ENCODE results near the gene SPRY4.

The SPRY4 gene

DNA sequence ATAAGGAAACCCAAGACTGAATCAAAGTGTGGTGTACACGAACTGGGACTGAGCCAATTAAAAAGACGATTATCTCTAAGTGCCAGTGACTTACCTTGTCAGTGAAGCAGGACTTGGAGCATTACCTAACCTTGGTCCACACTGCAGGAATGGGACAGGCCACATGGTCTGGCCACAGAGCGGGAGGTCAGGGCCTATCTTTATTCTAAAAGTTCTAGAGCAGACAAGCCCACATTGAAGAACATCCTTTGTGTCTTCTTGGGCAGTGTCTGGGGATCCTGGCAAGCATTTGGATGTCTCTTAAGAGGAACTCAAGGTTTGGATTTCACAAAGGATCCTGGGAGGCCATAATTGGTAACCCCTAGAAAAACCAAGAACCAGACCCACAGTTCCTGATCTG is 16.5 kb downstream of the SPRY4 start:
- TF ChIP-seq, protein P1, sequence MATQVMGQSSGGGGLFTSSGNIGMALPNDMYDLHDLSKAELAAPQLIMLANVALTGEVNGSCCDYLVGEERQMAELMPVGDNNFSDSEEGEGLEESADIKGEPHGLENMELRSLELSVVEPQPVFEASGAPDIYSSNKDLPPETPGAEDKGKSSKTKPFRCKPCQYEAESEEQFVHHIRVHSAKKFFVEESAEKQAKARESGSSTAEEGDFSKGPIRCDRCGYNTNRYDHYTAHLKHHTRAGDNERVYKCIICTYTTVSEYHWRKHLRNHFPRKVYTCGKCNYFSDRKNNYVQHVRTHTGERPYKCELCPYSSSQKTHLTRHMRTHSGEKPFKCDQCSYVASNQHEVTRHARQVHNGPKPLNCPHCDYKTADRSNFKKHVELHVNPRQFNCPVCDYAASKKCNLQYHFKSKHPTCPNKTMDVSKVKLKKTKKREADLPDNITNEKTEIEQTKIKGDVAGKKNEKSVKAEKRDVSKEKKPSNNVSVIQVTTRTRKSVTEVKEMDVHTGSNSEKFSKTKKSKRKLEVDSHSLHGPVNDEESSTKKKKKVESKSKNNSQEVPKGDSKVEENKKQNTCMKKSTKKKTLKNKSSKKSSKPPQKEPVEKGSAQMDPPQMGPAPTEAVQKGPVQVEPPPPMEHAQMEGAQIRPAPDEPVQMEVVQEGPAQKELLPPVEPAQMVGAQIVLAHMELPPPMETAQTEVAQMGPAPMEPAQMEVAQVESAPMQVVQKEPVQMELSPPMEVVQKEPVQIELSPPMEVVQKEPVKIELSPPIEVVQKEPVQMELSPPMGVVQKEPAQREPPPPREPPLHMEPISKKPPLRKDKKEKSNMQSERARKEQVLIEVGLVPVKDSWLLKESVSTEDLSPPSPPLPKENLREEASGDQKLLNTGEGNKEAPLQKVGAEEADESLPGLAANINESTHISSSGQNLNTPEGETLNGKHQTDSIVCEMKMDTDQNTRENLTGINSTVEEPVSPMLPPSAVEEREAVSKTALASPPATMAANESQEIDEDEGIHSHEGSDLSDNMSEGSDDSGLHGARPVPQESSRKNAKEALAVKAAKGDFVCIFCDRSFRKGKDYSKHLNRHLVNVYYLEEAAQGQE (IDR thresholded peaks at IDR 0.05; ENCODE audit: insufficient replicate concordance, low read depth) = no peak
- no peak for TF ChIP-seq POLR2AphosphoS5 (IDR thresholded peaks at IDR 0.05; ENCODE audit: low read depth)
- no peak for TF ChIP-seq GABPA (IDR thresholded peaks at IDR 0.05; ENCODE audit: low read depth)
- Histone ChIP-seq H3K27me3 (ENCODE audit: insufficient read depth, poor library complexity, severe bottlenecking) (no peaks in the 10 kb centered on the region), H3K4me3 (replicated peaks; ENCODE audit: insufficient read depth, low read length) (no peak overlapping the region), H3K27ac (replicated peaks) (no peak overlapping the region)
- DNase-seq (ENCODE audit: low read depth in 1 of 2, low spot score in 1 of 2) = no peak

DNA sequence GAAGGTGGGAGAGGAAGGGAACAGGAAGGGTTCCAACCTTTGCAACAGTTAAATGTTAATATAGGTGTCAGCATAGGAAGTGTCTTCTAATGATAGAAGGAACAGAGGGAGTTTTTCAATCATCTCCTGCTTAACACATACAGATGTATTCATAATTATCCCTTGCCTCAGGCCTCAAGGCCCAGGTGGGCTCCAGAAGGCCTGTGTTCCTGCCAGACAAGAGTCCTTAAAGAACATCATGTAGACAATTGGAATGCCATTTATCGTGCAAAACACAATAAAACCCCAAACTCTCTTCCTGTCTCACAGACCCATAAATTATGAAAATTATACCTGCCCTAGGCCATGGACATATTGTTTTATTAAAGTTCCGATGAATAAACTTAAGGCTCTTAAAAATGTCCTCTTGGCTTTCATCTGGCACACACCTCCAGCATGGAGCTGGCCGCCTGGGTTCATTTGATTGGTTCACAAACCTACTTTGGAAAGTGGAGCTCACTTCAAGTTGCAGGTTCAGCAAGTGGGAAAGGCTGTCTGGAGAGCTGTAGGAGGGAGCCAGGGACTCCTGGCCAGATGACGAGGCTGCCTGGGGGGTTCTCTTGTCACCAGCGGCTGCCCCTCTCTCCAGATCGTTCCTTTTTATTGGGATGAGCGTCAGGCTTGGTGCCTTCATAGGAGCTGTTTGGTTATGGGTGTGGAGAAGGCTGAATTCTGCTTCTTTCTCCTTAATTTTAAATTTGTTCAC is 17.5 kb downstream of the SPRY4 start:
- TF ChIP-seq, protein P2, sequence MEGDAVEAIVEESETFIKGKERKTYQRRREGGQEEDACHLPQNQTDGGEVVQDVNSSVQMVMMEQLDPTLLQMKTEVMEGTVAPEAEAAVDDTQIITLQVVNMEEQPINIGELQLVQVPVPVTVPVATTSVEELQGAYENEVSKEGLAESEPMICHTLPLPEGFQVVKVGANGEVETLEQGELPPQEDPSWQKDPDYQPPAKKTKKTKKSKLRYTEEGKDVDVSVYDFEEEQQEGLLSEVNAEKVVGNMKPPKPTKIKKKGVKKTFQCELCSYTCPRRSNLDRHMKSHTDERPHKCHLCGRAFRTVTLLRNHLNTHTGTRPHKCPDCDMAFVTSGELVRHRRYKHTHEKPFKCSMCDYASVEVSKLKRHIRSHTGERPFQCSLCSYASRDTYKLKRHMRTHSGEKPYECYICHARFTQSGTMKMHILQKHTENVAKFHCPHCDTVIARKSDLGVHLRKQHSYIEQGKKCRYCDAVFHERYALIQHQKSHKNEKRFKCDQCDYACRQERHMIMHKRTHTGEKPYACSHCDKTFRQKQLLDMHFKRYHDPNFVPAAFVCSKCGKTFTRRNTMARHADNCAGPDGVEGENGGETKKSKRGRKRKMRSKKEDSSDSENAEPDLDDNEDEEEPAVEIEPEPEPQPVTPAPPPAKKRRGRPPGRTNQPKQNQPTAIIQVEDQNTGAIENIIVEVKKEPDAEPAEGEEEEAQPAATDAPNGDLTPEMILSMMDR (IDR thresholded peaks at IDR 0.05; ENCODE audit: insufficient read depth, low read length) = no peak
- Histone ChIP-seq H3K27ac (replicated peaks) (no peak overlapping the region), H3K4me3 (replicated peaks; ENCODE audit: insufficient read depth, low read length) (no peak overlapping the region), H3K27me3 (ENCODE audit: insufficient read depth, poor library complexity, severe bottlenecking) (no peaks in the 10 kb centered on the region)
- DNase-seq (ENCODE audit: low read depth in 1 of 2, low spot score in 1 of 2) = no peak

DNA sequence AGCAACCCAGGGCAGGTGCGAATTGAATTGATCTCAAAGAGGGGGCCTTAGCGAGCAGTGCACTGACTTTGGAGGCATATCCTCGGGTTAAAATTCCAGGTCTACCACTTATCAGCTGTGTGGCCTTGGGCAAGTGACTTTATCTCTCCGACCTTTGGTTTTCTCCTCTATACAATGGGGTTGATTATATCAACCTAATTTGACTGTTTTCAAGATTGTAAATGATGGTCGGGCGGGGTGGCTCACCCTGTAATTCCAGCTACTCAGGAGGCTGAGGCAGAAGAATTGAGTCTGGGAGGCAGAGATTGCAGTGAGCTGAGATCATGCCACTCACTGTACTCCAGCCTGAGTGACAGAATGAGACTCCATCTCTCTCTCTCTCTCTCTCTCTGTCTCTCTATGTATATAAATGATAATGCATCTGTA is 18.7 kb downstream of the SPRY4 start:
- H3K27ac ChIP-seq (replicated peaks) = no peak overlapping the region
- TF ChIP-seq GABPA (IDR thresholded peaks at IDR 0.05; ENCODE audit: low read depth) = no peak
- no peak for TF ChIP-seq POLR2AphosphoS5 (IDR thresholded peaks at IDR 0.05; ENCODE audit: low read depth)
- TF ChIP-seq, protein P1 (IDR thresholded peaks at IDR 0.05; ENCODE audit: insufficient replicate concordance, low read depth) = no peak
- TF ChIP-seq, protein P2 (IDR thresholded peaks at IDR 0.05; ENCODE audit: insufficient read depth, low read length) = no peak
- no peak for TF ChIP-seq SPI1 (IDR thresholded peaks at IDR 0.05; ENCODE audit: borderline replicate concordance, low read depth)
- no peak for DNase-seq (ENCODE audit: low read depth in 1 of 2, low spot score in 1 of 2)

DNA sequence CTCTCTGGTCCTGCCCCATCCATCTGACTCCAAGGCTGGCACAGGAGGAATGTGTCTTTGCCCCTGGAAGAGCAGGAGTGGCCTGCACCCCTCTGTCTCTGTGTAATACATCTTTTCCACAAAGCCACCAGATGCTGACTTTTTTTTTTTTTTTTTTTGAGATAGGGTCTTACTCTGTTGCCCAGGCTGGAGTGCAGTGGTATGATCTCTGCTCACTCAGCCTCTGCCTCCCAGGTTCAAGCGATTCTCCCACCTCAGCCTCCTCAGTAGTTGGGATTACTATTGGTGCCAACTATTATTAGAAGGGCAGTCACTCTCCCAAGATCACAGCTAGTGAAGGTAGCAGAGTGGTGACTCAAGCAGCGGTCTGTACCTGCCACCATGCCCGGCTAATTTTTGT is 19.6 kb downstream of the SPRY4 start:
- DNase-seq (ENCODE audit: low read depth in 1 of 2, low spot score in 1 of 2) = no peak
- no peak for TF ChIP-seq GABPA (IDR thresholded peaks at IDR 0.05; ENCODE audit: low read depth)
- no peak for TF ChIP-seq SPI1 (IDR thresholded peaks at IDR 0.05; ENCODE audit: borderline replicate concordance, low read depth)
- no peak for TF ChIP-seq POLR2AphosphoS5 (IDR thresholded peaks at IDR 0.05; ENCODE audit: low read depth)
- TF ChIP-seq, protein P1 (IDR thresholded peaks at IDR 0.05; ENCODE audit: insufficient replicate concordance, low read depth) = no peak
- TF ChIP-seq, protein P2 (IDR thresholded peaks at IDR 0.05; ENCODE audit: insufficient read depth, low read length) = no peak
- H3K27ac ChIP-seq (replicated peaks) = no peak overlapping the region
- H3K27me3 ChIP-seq (ENCODE audit: insufficient read depth, poor library complexity, severe bottlenecking) = no peaks in the 10 kb centered on the region
- no peak overlapping the region for H3K4me3 ChIP-seq (replicated peaks; ENCODE audit: insufficient read depth, low read length)

More for the DNA sequence above, 18.7 kb downstream of the SPRY4 start:
- Histone ChIP-seq H3K4me3 (replicated peaks; ENCODE audit: insufficient read depth, low read length) (no peak overlapping the region), H3K27me3 (ENCODE audit: insufficient read depth, poor library complexity, severe bottlenecking) (no peaks in the 10 kb centered on the region)
